Dermis microvascular lymphatic vessel endothelial cell (primary cell): ENCODE measurements around the gene KRTAP5-3. TPM values are rescaled to one million over a fixed set of nuclear protein-coding genes. Genes with fewer than 3 reads are reported as not detected.

Source experiments
- DNase-seq, 2 donors: peaks; one replicate each; pipeline versions ENCODE4 v3.0.0 to v3.0.0-alpha.2; 2010; ENCODE audit warnings: low read depth in 2 of 2
- total RNA-seq: library from RNA; depleted of rRNA; stranded (reverse); fragments of >200 nt; gene quantifications from 2 replicates; pipeline ENCODE4 v1.2.1, GENCODE V29; 2014

The KRTAP5-3 gene
- total RNA-seq, 1 donor from 2014 or later, result not detected

DNA sequence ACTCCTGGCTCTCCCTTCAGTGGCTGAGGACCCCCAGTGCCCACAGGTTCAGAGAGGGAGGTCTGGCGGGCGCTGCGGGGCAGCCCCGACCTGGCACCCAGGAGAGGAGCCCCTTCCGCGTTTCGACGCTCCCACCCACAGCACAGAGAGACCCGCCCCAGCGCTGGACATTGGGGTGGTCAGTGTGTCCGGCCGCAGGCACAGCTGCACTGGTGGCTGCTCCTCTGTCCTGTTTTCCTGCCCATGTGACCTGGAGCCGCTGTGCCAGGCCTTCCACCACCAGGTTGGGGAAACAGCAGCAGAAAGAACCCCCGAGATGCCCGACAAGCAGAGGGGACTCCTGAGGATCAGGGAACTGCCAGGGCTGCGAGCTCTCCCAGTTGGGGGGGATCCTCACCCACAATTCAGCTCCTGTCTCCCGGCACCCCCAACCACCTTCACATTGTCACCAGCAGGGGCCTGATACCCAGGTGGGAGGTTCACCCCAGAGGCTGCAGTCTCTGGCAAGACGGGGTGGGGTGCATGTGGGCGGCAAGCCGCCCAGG is 35.0 kb upstream of the KRTAP5-3 start:
- no peak for DNase-seq

DNA sequence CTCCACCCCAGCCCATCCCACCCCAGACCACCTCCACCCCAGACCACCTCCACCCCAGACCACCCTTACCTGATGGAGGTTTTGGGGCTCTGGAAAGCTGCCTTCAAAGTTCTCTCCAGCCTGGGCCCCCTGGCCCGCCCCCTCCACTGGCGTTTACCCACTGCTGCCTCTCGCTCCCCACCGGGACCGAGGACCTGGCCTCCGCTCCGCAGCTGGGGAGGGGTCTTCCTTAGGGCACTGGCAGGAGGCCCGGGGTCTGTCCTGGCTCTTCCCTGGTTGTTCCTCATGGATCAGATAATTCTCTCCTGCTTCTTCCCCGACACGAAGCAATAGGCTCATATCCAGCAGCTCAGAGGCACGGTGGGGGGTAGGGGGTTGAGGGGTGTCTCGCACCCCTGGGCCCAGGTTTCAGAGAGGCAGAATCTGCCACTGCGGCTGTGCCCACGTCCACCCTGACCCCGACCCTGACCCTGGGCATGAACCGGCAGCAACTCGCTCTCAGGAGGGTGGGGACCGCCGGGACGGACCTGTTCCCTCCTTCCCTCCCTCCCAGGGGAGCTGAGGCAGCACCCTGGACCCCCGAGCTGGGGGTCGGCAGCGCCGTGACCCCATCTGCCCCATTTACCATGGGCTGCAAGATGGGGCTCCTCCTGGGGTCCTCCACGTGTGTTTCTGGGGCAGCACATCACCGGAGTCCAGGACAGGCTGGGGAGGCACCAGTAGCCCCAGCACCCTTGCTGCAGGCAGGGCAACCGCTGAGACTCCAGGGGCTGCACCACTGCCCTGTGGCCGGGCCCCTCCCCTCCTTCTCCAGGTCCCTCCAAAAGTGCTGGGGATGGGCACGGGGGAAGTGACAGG is 34.3 kb upstream of the KRTAP5-3 start:
- no peak for DNase-seq

DNA sequence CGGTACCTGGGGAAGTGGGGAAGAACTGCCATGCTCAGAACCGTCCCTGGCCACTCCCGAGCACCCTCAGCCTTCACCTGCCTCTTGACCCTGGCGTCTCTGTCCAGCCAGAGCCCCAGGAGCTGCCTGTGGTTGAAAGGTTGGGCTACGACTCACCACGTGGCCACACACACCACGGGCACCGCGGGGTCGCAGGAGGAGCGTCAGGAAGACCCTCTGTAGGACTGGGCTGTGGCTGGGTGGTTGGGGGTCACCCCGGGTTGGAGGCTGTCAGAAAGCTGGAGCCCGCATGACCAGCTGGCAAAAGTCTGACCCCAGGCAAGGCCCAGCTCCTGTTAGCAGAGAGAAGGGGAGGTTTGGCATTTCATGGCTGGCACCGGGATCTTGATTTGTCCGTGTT is 32.8 kb upstream of the KRTAP5-3 start:
- no peak for DNase-seq

DNA sequence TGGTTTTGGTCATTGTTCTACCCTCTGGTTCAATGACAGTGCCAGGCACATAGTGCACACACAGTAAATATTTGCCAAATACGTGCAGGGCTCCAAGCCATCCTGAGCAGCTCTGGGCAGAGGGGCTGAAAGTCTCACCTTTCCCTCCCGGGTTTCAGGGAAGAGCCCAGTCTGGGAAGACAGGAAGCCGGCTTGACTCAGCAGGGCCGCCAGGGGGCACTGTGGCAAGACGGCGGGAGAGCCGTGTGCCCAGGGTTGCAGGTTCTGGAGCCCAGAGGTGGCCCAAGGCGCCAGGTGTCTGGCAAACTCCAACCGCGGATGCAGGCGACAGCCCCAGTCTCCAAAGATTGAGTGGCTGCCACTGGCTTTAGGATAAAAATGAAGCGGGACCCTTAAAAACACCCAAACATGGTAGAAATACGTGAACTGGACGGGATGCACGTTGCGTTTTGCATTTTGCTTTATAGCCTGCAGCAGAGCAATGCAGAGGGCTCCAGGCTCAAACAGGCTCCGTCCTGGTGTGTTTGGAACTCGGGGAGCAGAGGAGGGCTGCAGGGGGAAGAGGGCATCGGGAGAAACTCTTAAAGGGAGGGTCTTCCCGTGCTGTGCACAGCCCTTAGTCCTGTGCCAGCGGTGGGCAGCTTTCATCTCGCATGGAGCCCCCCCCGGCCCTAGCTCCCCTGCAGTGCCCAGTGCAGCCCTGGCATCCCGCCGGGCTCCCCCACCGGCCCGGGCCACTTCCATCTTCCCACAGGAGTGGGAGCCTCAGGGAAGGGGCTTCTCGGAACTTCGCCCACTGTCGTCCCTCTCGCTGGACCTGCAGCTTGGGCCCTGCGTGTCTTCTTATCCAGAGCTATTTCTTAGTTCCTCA is 32.0 kb upstream of the KRTAP5-3 start:
- DNase-seq, result peak in 1 of 2 donors; percentile 24

DNA sequence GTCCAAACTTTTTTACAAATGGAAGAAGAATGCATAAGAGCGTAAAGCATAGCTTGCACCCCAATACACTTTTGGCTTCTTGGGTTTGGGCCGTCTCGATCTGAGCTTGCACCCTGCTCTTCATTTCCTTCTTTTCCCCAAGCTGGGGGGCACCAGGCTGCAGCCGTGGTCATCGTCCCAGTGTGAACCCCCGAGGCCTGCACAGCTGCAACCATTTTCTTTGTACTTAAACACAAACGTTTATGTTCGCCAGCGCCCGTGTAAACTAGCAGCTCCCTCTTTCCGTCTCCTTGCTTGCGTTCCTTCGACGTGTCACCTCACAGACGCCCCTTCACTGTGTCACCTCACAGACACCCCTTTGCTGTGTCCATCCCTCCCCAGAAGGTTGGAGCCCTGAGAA is 31.4 kb upstream of the KRTAP5-3 start:
- no peak for DNase-seq

DNA sequence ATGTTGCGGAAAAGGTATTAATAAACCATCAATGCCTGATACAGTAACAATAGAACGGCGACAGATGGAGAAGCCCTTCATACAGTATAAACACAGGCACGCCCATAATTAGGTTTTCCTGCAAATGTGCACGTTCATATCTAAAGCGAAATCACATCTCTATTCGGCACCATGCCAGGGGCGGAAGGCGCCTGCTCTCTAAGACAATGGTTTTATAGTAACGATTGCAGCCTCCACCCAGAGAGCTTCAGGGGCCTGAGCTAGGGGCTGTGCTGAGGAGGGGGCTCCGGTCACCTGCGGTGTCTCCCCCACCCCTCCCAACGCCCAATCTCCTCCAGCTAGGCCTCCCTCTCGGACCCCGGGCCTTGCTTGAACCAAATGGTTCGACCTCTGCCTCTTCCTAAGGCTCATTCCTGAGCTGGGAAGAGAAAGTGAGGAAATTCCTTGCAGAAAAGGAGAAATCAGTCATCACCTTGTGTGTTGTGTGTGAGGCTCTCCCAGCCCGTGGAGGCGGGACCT is 30.9 kb upstream of the KRTAP5-3 start:
- DNase-seq, result peak in 1 of 2 donors; percentile 79

DNA sequence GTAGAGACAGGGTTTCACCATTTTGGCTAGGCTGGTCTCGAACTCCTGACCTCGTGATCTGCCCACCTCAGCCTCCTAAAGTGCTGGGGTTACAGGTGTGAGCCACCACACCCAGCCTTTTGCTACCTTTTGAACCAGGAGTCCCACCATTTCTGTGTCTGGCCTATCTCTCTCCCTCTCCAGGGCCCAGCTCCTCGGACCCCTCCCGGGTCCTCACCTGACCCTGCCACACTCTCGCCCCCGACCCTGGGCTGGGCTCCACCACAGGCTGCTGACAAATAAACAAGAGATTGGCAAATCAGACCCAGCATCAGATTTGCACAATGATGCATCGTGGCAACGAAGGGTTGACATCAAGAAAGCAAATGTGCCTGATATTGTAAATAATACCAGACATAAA is 30.1 kb upstream of the KRTAP5-3 start:
- DNase-seq, result no peak

DNA sequence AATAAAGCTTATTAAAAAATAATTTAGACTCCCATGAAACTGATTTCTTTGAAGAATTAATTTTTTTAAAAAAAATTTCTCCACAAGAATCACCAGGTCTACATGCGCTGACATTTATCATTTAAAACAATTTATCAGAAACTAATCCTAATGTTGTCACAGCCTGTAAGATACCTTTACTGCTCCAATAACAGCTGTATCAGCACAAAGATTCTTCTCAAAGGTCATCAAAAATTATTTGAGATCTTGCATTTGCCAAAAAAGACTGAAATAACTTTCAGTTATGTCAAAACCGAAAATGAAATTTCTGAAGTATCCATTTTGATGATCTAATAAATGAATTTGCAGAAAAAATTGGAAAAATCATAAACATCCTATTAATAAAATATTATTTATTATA is 29.4 kb upstream of the KRTAP5-3 start:
- DNase-seq, result no peak

DNA sequence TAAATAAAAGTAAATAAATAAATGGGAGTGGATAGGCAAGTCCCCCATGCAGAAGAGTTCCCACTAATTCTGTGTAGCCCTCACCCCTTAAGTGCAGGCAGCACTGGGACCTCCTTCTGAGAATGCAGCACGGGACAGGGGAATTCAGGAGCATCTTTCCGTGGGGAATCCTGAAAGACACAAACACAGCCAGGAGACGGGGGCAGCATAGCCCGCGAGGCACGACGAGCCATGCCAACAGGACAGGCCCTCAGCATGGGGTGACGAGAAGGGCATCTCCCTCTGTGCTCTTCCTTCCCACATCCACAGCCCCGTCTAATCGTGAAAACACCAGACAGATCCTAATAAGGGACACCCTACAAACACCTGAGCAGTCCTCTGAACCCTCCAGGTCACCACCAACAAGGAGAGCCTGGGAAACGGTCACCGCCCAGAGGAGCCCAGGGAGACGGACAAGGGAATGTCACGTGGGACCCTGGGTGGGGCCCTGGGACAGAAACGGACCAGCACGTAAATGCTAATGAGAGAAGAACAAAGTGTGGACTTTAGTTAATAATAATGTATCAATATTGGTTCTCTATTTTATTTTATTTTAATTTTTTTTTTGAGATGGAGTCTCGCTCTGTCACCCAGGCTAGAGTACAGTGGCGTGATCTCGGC is 28.2 kb upstream of the KRTAP5-3 start:
- DNase-seq, result no peak

DNA sequence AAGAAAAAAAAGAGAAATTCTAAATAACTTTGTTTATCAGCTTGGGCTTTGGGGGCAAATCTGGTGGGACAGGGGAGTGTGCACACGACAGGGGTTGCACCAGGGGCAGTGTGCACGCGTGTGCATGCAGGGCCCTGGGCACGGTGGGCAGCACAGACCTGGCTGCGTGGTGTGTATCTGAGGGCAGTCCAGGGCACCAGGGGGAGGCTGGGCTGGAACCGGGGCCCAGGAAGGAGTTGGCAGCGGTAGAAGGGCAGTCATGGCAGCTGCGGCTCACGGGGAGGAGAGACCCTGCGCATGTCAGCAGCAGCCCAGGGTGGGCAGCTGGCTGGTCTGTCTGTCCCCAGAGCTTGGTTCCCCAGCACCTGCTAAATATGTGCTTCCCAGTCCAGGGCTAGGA is 25.6 kb upstream of the KRTAP5-3 start:
- no peak for DNase-seq

DNA sequence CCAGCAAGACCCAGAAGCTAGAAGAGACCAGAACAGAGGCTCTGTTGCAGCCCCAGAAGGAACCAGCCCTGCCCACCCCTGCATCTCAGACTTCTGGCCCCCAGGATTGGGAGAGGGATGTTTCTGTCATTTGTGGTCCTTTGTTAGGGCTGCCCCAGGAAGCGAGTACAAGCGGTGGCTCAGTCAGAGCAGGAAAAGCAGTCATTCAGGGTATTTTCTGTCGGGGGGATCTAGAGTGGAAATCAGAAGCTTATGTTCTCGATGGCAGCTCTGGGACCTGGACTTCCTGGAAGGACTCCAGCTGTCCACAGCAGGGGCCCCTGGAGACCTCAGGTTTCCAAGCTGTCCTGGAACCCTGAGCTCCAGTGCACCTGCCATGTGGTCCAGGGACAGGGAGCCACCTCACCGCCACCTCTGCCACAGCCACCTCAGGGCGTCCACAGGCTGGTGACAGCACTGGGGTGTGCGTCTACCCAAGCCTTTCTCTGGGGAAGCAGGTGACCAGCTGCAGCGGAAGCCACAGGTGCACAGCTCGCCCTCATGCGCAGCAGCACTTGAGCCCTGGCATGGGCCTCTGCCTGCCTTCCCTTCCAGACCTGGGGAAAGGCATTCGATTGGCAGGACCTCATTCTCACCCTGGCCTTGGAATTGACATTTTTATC is 23.9 kb upstream of the KRTAP5-3 start:
- no peak for DNase-seq

DNA sequence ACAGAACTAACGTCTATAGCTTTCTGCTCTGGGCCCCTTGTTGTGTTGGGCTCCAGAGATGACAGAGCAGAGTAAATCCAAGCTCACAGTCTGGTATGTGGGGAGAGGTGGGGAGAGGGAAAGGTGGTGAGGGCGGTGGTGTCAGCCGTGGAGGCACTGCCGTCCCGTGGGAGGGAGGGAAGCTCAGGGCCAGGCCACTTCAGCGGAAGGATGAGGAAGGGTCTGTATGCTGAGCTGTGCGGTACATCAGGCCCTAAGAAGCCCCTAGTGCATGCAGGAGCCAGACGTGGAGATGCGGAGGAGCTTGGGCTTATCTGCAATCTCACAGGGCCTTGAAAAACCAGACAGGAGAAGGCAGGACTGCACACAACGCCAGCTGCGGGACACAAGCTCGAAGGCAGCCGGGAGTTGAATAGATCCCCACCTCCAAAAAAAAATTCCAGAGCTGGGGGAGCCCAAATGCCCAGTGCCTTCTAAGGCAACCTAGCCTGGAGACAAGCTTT is 22.9 kb upstream of the KRTAP5-3 start:
- DNase-seq, result no peak

DNA sequence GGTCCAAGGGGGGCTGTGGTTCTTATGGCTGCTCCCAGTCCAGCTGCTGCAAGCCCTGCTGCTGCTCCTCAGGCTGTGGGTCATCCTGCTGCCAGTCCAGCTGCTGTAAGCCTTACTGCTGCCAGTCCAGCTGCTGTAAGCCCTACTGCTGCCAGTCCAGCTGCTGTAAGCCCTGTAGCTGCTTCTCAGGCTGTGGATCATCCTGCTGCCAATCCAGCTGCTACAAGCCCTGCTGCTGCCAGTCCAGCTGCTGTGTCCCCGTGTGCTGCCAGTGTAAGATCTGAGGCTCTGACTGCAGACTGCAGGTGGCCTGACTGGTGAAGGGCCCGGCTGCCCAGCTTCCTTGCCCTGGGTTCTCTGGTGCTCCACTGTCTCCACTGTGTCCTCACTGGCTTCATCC is 22.0 kb upstream of the KRTAP5-3 start:
- no peak for DNase-seq

DNA sequence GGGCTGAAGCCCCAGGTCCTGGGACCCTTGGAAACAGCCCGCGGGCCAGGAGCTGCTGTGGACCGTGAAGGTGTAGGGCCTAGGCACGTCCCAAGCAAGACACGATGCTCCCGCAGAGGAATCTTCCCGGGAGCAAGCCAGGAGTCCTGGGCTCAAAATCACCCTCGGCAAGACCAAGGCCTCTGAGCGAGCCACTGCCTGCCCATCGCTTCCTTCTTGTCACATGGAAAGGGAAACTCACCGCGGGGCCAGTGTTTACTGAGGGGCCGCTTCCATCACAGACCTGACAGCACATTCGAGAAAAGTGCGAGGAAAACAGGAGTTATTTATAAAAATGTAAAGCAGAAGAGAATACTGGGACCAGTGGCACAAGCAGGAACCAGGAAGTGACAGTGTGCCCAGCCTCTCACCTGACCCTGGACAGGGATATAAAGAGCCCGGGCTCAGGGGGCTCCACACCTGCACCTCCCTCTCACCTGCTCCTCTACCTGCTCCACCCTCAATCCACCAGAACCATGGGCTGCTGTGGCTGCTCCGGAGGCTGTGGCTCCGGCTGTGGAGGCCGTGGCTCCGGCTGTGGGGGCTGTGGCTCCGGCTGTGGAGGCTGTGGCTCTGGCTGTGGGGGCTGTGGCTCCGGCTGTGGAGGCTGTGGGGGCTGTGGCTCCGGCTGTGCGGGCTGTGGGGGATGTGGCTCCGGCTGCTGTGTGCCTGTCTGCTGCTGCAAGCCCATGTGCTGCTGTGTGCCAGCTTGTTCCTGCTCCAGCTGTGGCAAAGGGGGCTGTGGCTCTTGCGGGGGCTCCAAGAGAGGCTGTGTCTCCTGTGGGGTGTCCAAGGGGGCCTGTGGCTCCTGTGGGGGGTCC is 21.3 kb upstream of the KRTAP5-3 start, which contains the start of gene KRTAP5-5:
Gene KRTAP5-5 (plus strand): TSS at position 450 of the 860 bp plus-strand sequence. CDS start 66 bp downstream, at position 516.
- no peak for DNase-seq

DNA sequence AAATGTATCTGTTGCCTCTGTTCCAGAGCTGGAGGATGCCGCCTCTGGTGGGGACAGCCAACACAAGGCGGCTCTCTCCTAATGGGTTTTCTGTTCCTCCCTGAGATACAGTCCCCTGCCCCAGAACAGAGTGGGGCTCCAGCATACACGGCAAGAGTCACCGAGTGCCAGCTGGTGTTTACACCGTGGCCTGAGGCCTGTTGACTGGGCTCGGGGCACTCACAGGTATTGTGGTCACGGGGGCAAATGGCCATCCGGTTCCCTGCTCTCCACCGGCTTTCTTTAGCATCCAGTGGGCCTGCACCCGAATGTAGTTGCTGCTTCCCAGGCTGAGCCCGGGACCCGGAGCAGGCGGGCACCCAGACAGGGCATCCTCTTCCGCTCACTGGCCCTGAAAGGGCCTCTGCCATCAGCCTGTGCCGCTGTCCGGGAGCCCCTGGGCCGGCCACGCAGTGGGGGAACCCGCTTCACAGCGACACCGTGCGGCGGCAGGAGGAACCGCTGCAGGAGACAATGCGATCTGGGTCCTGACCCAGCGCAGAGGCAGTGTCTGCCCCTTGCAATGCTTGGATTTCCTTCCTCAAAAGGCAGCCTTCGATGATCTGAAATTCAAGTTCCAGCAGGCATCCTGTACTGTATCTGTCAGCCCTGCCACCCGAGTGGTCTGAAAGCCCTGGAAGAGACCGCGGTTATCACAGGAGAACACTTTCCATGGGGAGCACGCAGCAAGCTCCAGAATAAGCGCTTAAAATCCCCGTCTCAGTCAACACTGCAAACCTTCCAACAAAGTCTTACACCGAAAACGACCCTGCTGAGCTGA is 20.5 kb upstream of the KRTAP5-3 start:
- peak in 1 of 2 donors; percentile 33 for DNase-seq

DNA sequence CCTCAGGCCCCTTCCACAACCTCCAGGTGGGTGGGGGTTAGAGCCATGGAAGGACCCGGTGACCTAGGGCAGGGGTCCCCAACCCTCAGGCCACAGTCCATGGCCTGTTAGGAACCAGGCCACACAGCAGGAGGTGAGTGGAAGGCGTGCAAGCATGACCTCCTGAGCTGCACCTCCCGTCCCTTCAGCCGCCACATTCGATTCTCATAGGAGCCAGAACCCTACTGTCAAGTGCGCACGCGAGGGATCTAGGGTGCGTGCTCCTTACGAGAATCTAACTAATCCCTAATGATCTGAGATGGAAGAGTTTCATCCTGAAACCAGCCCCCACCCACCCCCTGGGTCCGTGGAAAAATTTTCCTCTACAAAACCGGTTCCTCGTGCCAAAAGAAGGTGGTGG is 17.3 kb upstream of the KRTAP5-3 start:
- no peak for DNase-seq

DNA sequence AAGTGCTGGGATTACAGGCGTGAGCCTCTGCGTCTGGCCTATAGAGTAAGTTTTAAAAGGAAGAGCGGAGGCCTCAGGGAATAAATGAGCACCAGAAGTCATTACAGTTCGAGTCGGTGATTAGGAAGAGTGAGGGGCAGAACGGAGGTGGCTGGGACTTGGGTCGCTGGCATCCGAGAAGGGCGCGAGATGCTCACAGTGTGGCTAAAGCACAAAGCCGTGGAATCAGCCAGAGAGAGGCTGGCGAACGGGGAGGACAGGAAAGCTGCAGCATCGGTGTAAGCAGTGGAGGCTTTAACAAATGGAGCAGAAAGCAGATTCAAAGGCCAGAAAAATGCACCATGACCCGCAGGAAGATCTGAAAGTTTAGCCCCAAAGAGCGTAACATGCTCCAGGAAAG is 16.4 kb upstream of the KRTAP5-3 start:
- DNase-seq, result no peak

DNA sequence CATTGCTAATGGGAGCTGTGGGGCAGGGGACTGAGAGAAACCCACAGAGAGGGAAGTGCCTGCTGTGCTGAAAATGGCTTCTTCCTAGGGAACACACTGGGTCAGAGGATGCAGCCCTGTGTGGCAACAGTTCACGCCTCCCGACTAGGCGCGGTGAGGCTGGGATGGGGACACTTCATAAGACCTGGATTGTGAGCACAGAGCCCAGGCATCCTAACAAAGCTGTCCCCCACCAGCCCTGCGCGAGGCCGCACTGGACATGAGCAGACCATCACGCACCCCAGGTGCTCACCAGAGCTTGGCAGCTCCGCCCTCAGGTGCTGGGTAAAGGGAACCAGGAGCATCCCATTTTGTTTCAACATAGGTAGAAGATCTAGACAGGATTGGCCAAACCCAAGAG is 15.5 kb upstream of the KRTAP5-3 start:
- DNase-seq, result no peak

DNA sequence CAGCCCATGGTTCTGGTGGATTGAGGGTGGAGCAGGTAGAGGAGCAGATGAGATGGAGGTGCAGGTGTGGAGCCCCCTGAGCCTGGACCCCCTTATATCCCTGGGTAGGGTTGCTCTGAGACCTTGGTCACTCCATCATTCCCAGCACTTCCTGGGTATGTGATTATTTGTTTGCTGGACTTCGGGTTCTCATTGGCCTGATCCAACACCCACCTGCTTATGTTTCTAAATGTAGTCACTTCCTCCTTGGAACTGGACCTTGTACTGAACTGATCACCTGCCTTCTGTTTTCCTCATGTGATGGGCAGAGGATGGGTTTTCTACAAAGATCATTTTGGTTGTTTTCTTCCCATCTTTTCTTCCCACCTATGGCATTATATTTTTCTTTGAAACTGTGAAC is 13.8 kb upstream of the KRTAP5-3 start, which contains the start of gene KRTAP5-4:
Gene KRTAP5-4 (minus strand): TSS at position 53 of the 400 bp plus-strand sequence. CDS start 45 bp downstream, at position 8.
- no peak for DNase-seq
